ENCODE measurements around the gene C5orf34.
"Not testable (repeated sequence)": the region's sequence is repeated elsewhere in the genome, so short reads cannot be mapped to it uniquely, and the experiment has no call there.

DNA sequence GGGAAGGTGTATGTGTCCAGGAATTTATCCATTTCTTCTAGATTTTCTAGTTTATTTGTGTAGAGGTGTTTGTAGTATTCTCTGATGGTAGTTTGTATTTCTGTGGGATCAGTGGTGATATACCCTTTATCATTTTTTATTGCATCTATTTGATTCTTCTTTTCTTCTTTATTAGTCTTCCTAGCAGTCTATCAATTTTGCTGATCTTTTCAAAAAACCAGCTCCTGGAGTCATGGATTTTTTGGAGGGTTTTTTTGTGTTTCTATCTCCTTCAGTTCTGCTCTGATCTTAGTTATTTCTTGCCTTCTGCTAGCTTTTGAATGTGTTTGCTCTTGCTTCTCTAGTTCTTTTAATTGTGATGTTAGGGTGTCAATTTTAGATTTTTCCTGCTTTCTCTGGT, 73.4 kb downstream of the C5orf34 start:
- TF ChIP-seq, protein P1, sequence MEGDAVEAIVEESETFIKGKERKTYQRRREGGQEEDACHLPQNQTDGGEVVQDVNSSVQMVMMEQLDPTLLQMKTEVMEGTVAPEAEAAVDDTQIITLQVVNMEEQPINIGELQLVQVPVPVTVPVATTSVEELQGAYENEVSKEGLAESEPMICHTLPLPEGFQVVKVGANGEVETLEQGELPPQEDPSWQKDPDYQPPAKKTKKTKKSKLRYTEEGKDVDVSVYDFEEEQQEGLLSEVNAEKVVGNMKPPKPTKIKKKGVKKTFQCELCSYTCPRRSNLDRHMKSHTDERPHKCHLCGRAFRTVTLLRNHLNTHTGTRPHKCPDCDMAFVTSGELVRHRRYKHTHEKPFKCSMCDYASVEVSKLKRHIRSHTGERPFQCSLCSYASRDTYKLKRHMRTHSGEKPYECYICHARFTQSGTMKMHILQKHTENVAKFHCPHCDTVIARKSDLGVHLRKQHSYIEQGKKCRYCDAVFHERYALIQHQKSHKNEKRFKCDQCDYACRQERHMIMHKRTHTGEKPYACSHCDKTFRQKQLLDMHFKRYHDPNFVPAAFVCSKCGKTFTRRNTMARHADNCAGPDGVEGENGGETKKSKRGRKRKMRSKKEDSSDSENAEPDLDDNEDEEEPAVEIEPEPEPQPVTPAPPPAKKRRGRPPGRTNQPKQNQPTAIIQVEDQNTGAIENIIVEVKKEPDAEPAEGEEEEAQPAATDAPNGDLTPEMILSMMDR (IDR thresholded peaks at IDR 0.05; ENCODE audit: low read length): not testable (repeated sequence)
- not testable (repeated sequence) for TF ChIP-seq EZH2 (IDR thresholded peaks at IDR 0.05; ENCODE audit: borderline replicate concordance, low read length)

Measured in OCI-LY1 (cell line).